WTC11 (cell line): ENCODE data around the gene NSF. TPM values are rescaled to one million over a fixed set of nuclear protein-coding genes. Genes with fewer than 3 reads are reported as not detected.

Experiments used
- ATAC-seq: fragments of 200-7000 bp; cut with Tn5 transposase; 2 replicates; pipeline ENCODE4 v1.10.0; 2021; ENCODE audit warnings: mild to moderate bottlenecking, moderate library complexity
- CTCF ChIA-PET: fragments of 300-600 bp; sonication (Branson Sonifier 250); formaldehyde crosslinking; loops from one replicate; lab custom pipeline; 2021; ENCODE audit warnings: antibody characterized with exemption; lab: Charles Lee
- POLR2A ChIA-PET: fragments of 350-600 bp; sonication (Branson Sonifier 250); formaldehyde crosslinking; loops from one replicate; lab custom pipeline; 2021; ENCODE audit warnings: antibody characterized with exemption; lab: Charles Lee
- DNase-seq: peaks from one replicate; pipeline ENCODE4 v3.0.0; 2021; ENCODE audit warnings: low spot score
- H3K27ac Mint-ChIP-seq: 2 replicates; pipeline ENCODE4 v1.8.0; 2021; ENCODE audit warnings: mixed read lengths
- H3K27me3 Mint-ChIP-seq: 2 replicates; pipeline ENCODE4 v1.8.0; 2021; ENCODE audit warnings: low read depth, mild to moderate bottlenecking, moderate library complexity, mixed read lengths
- H3K36me3 Mint-ChIP-seq: 2 replicates; pipeline ENCODE4 v1.8.0; 2021; ENCODE audit warnings: mixed read lengths
- H3K4me1 Mint-ChIP-seq: 2 replicates; pipeline ENCODE4 v1.8.0; 2022; ENCODE audit warnings: mixed read lengths
- H3K4me3 Mint-ChIP-seq: 2 replicates; pipeline ENCODE4 v1.8.0; 2021; ENCODE audit warnings: mild to moderate bottlenecking, moderate library complexity, mixed read lengths
- H3K9me3 Mint-ChIP-seq: 2 replicates; pipeline ENCODE4 v1.8.0; 2021; ENCODE audit warnings: mixed read lengths
- CDX4 ChIP-seq: fragments of 250-450 bp; sonication (Bioruptor Pico); IDR thresholded peaks from 2 replicates; pipeline ENCODE4 v1.9.0; 2021; ENCODE audit warnings: moderate library complexity, mild to moderate bottlenecking, inconsistent platforms, borderline replicate concordance
- ERG ChIP-seq: fragments of 250-450 bp; sonication (Bioruptor Pico); IDR thresholded peaks from 2 replicates; pipeline ENCODE4 v1.8.0; 2021; ENCODE audit warnings: mild to moderate bottlenecking
- GABPB1 ChIP-seq: sonication (generic); formaldehyde crosslinking; IDR thresholded peaks from 2 replicates; pipeline ENCODE4 v1.8.1; 2023; ENCODE audit warnings: mild to moderate bottlenecking, missing genetic modification reagents
- GRHL2 ChIP-seq: fragments of 250-450 bp; sonication (Bioruptor Pico); IDR thresholded peaks from 2 replicates; pipeline ENCODE4 v1.8.0; 2022; ENCODE audit warnings: mild to moderate bottlenecking, moderate library complexity; ENCODE audit not compliant: insufficient replicate concordance, severe bottlenecking
- GTF2I ChIP-seq: fragments of 250-450 bp; sonication (Bioruptor Pico); conservative IDR thresholded peaks from 2 replicates; pipeline ENCODE4 v1.4.0; 2021; ENCODE audit warnings: mild to moderate bottlenecking
- HMGA2 ChIP-seq: fragments of 250-450 bp; sonication (Bioruptor Pico); IDR thresholded peaks from 2 replicates; pipeline ENCODE4 v1.4.0; 2021; ENCODE audit warnings: mild to moderate bottlenecking, moderate library complexity
- HMGXB4 ChIP-seq: sonication (generic); formaldehyde crosslinking; IDR thresholded peaks from 2 replicates; pipeline ENCODE4 v1.8.1; 2023; ENCODE audit warnings: mild to moderate bottlenecking, moderate library complexity, missing genetic modification reagents
- IRF2 ChIP-seq: sonication (generic); formaldehyde crosslinking; IDR thresholded peaks from 2 replicates; pipeline ENCODE4 v1.8.0; 2022; ENCODE audit warnings: low read depth, missing genetic modification reagents, borderline replicate concordance
- KAT7 ChIP-seq: sonication (generic); formaldehyde crosslinking; IDR thresholded peaks from 2 replicates; pipeline ENCODE4 v1.8.1; 2023; ENCODE audit warnings: missing genetic modification reagents, mild to moderate bottlenecking, borderline replicate concordance
- MXD4 ChIP-seq: fragments of 250-450 bp; sonication (Bioruptor Pico); IDR thresholded peaks from 2 replicates; pipeline ENCODE4 v1.8.0; 2021; ENCODE audit warnings: mild to moderate bottlenecking, moderate library complexity, borderline replicate concordance
- NFE2L1 ChIP-seq: sonication (generic); formaldehyde crosslinking; IDR thresholded peaks from 2 replicates; pipeline ENCODE4 v1.8.1; 2023; ENCODE audit warnings: missing genetic modification reagents
- NR2C2 ChIP-seq: sonication (generic); formaldehyde crosslinking; IDR thresholded peaks from 2 replicates; pipeline ENCODE4 v1.8.0; 2022; ENCODE audit warnings: mild to moderate bottlenecking, missing genetic modification reagents
- PREB ChIP-seq: sonication (generic); formaldehyde crosslinking; IDR thresholded peaks from 2 replicates; pipeline ENCODE4 v1.8.1; 2022; ENCODE audit warnings: mild to moderate bottlenecking, missing genetic modification reagents, moderate library complexity, borderline replicate concordance
- PRRX2 ChIP-seq: fragments of 250-450 bp; sonication (Bioruptor Pico); IDR thresholded peaks from 2 replicates; pipeline ENCODE4 v1.8.0; 2021; ENCODE audit warnings: mild to moderate bottlenecking
- RELA ChIP-seq: sonication (generic); formaldehyde crosslinking; IDR thresholded peaks from 2 replicates; pipeline ENCODE4 v1.8.1; 2022; ENCODE audit warnings: missing genetic modification reagents, mild to moderate bottlenecking, borderline replicate concordance
- RORB ChIP-seq: fragments of 250-450 bp; sonication (Bioruptor Pico); IDR thresholded peaks from 2 replicates; pipeline ENCODE4 v1.9.0; 2021; ENCODE audit warnings: mild to moderate bottlenecking
- TEAD4 ChIP-seq: sonication (generic); formaldehyde crosslinking; IDR thresholded peaks from 2 replicates; pipeline ENCODE4 v1.8.0; 2022; ENCODE audit warnings: mild to moderate bottlenecking, missing genetic modification reagents
- ZNF138 ChIP-seq: sonication (generic); formaldehyde crosslinking; conservative IDR thresholded peaks from 2 replicates; pipeline ENCODE4 v1.8.1; 2022; ENCODE audit warnings: mild to moderate bottlenecking, moderate library complexity, missing genetic modification reagents
- ZNF232 ChIP-seq: sonication (generic); formaldehyde crosslinking; IDR thresholded peaks from 2 replicates; pipeline ENCODE4 v1.8.0; 2022; ENCODE audit warnings: mild to moderate bottlenecking, missing genetic modification reagents
- ZNF263 ChIP-seq: sonication (generic); formaldehyde crosslinking; IDR thresholded peaks from 2 replicates; pipeline ENCODE4 v1.8.1; 2022; ENCODE audit warnings: low read depth, mild to moderate bottlenecking, moderate library complexity, missing genetic modification reagents
- ZNF396 ChIP-seq: fragments of 250-450 bp; sonication (Bioruptor Pico); IDR thresholded peaks from 2 replicates; pipeline ENCODE4 v1.8.0; 2021; ENCODE audit warnings: mild to moderate bottlenecking, moderate library complexity, borderline replicate concordance
- ZNF671 ChIP-seq: fragments of 250-450 bp; sonication (Bioruptor Pico); IDR thresholded peaks from 2 replicates; pipeline ENCODE4 v1.8.0; 2021; ENCODE audit warnings: mild to moderate bottlenecking
- total RNA-seq: library from RNA; stranded (reverse); gene quantifications from 3 replicates; pipeline ENCODE4 v1.2.3, GENCODE V29; 2021
- TF ChIP-seq, protein P1 (sequence below): fragments of 200-600 bp; IDR thresholded peaks from 2 replicates; pipeline ENCODE4 v1.8.0; 2022; ENCODE audit warnings: antibody characterized with exemption
- TF ChIP-seq, protein P2 (sequence below): sonication (generic); formaldehyde crosslinking; IDR thresholded peaks from 2 replicates; pipeline ENCODE4 v1.8.0; 2023; ENCODE audit warnings: missing genetic modification reagents, mild to moderate bottlenecking, borderline replicate concordance

NSF gene
- total RNA-seq, 1 experiment from 2014 or later = 23.0 TPM

DNA sequence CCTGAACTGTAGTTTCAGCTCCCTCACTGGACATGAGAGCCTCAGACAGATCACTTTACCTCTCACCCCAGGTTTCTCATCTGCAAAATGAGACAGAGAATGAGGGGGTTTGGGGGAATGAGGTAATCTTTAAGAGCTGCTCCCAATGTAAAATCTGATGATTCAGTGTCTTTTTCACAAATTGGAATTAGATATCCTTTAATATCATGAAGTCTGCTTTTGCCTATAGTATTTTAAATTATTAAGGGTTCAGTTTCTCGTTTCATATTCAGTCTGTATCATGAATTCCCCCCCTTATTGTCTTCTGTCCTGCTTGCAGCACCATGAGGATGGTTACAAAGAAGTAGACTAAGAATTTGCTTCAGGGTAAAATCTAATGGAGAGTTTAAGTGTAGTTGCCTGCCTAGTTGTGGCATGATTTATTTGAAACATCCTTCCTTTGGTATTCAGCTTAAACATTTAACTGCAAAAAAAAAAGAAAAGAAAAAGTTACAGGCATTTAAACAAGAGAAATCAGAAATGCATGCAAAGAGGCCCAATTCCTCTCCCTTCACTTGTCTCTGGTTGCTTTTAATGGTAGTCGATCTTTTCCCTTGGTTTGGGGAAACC lies 150.8 kb downstream of the NSF start:
- Mint-ChIP-seq H3K4me1 (peaks cover 11% of the 10 kb centered on the region; the same call in 1 of the 2 replicates), H3K27ac (0 out of 2 replicates have a peak overlapping the region, but pooled peaks have one; percentile 42), H3K4me3 (no peak overlapping the region), H3K27me3 (no peaks in the 10 kb centered on the region), H3K36me3 (no peaks in the 10 kb centered on the region), H3K9me3 (no peaks in the 10 kb centered on the region)
- no peak for ATAC-seq
- POLR2A ChIA-PET = no interaction called here
- CTCF ChIA-PET = interaction anchor here (0.8 kb wide), 1 partner anchor 10 kb away, joined by 3 read pairs; no protein-coding TSS in a partner anchor
- TF ChIP-seq HMGXB4 (CRISPR knock-in tag) (no peak), MXD4 (CRISPR knock-in tag) (no peak), ZNF232 (CRISPR knock-in tag) (no peak), ZNF671 (no peak), RORB (CRISPR knock-in tag) (no peak), TEAD4 (no peak), NFE2L1 (CRISPR knock-in tag) (no peak), ZNF138 (CRISPR knock-in tag) (no peak), ERG (CRISPR knock-in tag) (no peak), GRHL2 (no peak), IRF2 (no peak), ZNF263 (CRISPR knock-in tag) (no peak), ZNF396 (CRISPR knock-in tag) (no peak)
- TF ChIP-seq, protein P1, sequence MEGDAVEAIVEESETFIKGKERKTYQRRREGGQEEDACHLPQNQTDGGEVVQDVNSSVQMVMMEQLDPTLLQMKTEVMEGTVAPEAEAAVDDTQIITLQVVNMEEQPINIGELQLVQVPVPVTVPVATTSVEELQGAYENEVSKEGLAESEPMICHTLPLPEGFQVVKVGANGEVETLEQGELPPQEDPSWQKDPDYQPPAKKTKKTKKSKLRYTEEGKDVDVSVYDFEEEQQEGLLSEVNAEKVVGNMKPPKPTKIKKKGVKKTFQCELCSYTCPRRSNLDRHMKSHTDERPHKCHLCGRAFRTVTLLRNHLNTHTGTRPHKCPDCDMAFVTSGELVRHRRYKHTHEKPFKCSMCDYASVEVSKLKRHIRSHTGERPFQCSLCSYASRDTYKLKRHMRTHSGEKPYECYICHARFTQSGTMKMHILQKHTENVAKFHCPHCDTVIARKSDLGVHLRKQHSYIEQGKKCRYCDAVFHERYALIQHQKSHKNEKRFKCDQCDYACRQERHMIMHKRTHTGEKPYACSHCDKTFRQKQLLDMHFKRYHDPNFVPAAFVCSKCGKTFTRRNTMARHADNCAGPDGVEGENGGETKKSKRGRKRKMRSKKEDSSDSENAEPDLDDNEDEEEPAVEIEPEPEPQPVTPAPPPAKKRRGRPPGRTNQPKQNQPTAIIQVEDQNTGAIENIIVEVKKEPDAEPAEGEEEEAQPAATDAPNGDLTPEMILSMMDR = no peak
- DNase-seq = no peak

GRCh38 chr17:46742565-46743270 lies 152.2 kb downstream of the NSF start:
- DNase-seq (no peak), ATAC-seq (no peak)
- H3K4me1 Mint-ChIP-seq = peaks cover 10% of the 10 kb centered on the region; the same call in 1 of the 2 replicates
- no peaks in the 10 kb centered on the region for H3K9me3 Mint-ChIP-seq
- peak overlapping the region; percentile 51; the same call in 1 of the 2 replicates for H3K27ac Mint-ChIP-seq
- H3K27me3 Mint-ChIP-seq = no peaks in the 10 kb centered on the region
- no peak overlapping the region for H3K4me3 Mint-ChIP-seq
- no peaks in the 10 kb centered on the region for H3K36me3 Mint-ChIP-seq
- ChIA-PET POLR2A (no interaction called here), CTCF (interaction anchor here (1.2 kb wide), 1 partner anchor 38 kb away, joined by 4 read pairs; no protein-coding TSS in a partner anchor)
- TF ChIP-seq CDX4 (CRISPR knock-in tag) (no peak), RELA (CRISPR knock-in tag) (no peak), PRRX2 (CRISPR knock-in tag) (no peak), KAT7 (CRISPR knock-in tag) (no peak), GABPB1 (CRISPR knock-in tag) (no peak), ZNF232 (CRISPR knock-in tag) (no peak), NR2C2 (no peak), GTF2I (CRISPR knock-in tag) (no peak), PREB (CRISPR knock-in tag) (no peak), HMGA2 (no peak)
- TF ChIP-seq, protein P2, sequence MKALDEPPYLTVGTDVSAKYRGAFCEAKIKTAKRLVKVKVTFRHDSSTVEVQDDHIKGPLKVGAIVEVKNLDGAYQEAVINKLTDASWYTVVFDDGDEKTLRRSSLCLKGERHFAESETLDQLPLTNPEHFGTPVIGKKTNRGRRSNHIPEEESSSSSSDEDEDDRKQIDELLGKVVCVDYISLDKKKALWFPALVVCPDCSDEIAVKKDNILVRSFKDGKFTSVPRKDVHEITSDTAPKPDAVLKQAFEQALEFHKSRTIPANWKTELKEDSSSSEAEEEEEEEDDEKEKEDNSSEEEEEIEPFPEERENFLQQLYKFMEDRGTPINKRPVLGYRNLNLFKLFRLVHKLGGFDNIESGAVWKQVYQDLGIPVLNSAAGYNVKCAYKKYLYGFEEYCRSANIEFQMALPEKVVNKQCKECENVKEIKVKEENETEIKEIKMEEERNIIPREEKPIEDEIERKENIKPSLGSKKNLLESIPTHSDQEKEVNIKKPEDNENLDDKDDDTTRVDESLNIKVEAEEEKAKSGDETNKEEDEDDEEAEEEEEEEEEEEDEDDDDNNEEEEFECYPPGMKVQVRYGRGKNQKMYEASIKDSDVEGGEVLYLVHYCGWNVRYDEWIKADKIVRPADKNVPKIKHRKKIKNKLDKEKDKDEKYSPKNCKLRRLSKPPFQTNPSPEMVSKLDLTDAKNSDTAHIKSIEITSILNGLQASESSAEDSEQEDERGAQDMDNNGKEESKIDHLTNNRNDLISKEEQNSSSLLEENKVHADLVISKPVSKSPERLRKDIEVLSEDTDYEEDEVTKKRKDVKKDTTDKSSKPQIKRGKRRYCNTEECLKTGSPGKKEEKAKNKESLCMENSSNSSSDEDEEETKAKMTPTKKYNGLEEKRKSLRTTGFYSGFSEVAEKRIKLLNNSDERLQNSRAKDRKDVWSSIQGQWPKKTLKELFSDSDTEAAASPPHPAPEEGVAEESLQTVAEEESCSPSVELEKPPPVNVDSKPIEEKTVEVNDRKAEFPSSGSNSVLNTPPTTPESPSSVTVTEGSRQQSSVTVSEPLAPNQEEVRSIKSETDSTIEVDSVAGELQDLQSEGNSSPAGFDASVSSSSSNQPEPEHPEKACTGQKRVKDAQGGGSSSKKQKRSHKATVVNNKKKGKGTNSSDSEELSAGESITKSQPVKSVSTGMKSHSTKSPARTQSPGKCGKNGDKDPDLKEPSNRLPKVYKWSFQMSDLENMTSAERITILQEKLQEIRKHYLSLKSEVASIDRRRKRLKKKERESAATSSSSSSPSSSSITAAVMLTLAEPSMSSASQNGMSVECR (CRISPR knock-in tag) = no peak
